A673 (cell line): Measurements from ENCODE around the gene CIAO2B.

Experiments used
- CTCF ChIP-seq: fragments of 300-800, 200-600 bp; sonication (generic); conservative IDR thresholded peaks from 2 replicates; pipeline ENCODE4 v1.5.1; 2017; ENCODE audit warnings: low read depth, mild to moderate bottlenecking, antibody characterized with exemption, low read length, moderate library complexity, mixed read lengths
- EZH2 ChIP-seq: fragments of 200-600 bp; sonication (generic); IDR thresholded peaks from 2 replicates; pipeline ENCODE4 v1.6.1; 2017; ENCODE audit warnings: borderline replicate concordance, low read depth, mild to moderate bottlenecking, mixed read lengths, antibody characterized with exemption, low read length; ENCODE audit not compliant: poor library complexity, severe bottlenecking

- no peak for TF ChIP-seq CTCF
- no peak for TF ChIP-seq EZH2
These were observed 26.1 kb downstream of the CIAO2B start for GRCh38 chr16:66908116-66908515.
